Gastroesophageal sphincter (tissue), 3 donors: ENCODE data around the gene BNIP5.

ENCODE experiments used
- EP300 ChIP-seq: sonication (generic); formaldehyde crosslinking; IDR thresholded peaks from one replicate; pipeline ENCODE4 v1.6.1; 2017; ENCODE audit warnings: antibody characterized with exemption, mild to moderate bottlenecking
- POLR2A ChIP-seq, 2 donors: fragments of 450-650 bp; IDR thresholded peaks; one replicate each; pipeline ENCODE4 v1.6.1; 2017; ENCODE audit warnings: antibody characterized with exemption in 2 of 2, mild to moderate bottlenecking in 2 of 2, moderate library complexity in 1 of 2
- POLR2AphosphoS5 ChIP-seq: sonication (generic); formaldehyde crosslinking; IDR thresholded peaks from one replicate; pipeline ENCODE4 v1.6.1; 2017; ENCODE audit warnings: antibody characterized with exemption
- TF ChIP-seq, protein P1 (sequence below), 4 experiments: fragments of 200-600 bp in 2 of 4; fragments of 450-650 bp in 2 of 4; sonication (generic) in 1 of 4; IDR thresholded peaks; one replicate each; pipeline ENCODE4 v1.5.1; 2017 to 2019; ENCODE audit warnings: antibody characterized with exemption in 4 of 4, mild to moderate bottlenecking in 2 of 4, moderate library complexity in 2 of 4

DNA sequence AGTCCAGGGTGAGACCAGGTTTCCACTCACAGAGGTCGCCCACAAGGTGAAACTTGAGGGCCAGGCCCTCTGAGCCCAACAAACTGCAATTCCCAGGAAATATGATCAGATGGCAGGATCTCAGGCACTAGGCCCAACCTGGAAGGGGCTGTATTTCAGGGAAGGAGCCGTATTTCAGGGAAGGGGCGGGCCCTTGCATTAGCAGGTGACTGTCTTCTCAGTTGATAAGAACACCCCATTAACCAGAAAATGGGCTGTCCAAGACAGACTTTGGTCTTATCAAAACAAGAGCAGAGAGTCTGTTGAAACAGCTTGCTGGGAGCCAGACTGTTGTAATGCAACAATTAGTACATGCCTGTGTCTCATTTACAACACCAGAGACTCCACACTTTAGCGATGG is 10.9 kb upstream of the BNIP5 start:
- TF ChIP-seq POLR2A (IDR thresholded peaks at IDR 0.05) (no peak), POLR2AphosphoS5 (no peak), EP300 (no peak)
- TF ChIP-seq, protein P1, sequence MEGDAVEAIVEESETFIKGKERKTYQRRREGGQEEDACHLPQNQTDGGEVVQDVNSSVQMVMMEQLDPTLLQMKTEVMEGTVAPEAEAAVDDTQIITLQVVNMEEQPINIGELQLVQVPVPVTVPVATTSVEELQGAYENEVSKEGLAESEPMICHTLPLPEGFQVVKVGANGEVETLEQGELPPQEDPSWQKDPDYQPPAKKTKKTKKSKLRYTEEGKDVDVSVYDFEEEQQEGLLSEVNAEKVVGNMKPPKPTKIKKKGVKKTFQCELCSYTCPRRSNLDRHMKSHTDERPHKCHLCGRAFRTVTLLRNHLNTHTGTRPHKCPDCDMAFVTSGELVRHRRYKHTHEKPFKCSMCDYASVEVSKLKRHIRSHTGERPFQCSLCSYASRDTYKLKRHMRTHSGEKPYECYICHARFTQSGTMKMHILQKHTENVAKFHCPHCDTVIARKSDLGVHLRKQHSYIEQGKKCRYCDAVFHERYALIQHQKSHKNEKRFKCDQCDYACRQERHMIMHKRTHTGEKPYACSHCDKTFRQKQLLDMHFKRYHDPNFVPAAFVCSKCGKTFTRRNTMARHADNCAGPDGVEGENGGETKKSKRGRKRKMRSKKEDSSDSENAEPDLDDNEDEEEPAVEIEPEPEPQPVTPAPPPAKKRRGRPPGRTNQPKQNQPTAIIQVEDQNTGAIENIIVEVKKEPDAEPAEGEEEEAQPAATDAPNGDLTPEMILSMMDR (IDR thresholded peaks at IDR 0.05), result no peak
